Activated CD4-positive, alpha-beta T cell treated with anti-CD3 and anti-CD28 coated beads, Interleukin-2, amount 50 U/mL, for 4 hours (primary cell): Measurements from ENCODE around the gene MBLAC1.

Experiments used
- DNase-seq, 2 experiments: peaks; one replicate each; pipeline ENCODE4 v3.0.0-alpha.2; 2020

MBLAC1 gene

DNA sequence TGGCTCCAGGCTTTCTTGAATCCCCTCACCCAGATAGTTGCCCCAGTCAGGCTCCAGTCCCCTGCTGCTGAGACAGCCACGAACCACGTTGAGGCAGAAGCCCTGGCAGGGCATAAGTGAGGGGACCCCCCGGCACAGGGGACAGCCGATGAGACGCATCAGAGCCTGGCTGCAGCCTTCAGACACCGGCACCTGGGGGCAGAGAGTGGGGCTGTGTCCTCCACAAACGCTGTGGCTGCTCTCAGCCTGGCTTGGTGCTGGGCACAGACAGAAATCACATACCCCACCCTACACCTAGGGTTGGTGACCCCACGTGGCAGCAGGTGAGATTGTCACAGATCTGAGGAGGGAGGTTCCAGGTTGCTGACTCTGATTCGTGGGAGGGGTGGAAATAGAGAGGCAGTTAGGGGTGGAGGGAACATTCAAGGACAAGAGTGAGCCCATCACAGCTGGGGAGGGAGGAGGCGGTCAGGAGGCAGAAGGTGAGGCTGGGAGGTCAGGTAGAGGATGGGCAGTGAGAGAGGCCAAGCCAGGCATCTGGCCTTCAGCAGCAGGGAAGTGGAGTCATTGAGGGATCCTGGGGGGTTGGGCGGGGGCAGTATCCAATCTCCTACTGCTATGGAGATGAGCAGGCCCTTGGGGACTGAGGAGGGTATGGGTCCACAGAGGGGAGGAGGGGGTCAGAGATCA is 47.2 kb downstream of the MBLAC1 start:
- DNase-seq, result no peak

DNA sequence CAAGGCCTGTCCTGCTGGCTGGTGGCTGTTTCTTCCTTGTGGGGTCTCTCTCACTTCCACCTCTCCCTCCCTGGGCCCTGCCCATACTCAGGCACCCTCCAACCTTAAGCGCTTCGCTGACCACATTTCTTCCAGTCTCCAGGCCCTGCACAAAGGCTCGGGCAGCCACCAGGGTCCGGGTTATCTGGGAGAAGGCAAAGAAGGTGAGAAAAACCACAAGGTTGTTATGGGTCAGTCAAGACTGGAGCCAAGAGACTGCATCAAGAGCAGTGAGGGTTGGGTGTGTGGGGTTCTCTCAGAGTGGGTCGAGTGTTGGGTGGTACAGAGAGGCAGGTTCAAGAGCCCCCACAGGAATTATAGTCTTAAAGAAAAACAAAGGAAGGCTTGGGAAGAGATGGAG is 47.8 kb downstream of the MBLAC1 start:
- no peak for DNase-seq

DNA sequence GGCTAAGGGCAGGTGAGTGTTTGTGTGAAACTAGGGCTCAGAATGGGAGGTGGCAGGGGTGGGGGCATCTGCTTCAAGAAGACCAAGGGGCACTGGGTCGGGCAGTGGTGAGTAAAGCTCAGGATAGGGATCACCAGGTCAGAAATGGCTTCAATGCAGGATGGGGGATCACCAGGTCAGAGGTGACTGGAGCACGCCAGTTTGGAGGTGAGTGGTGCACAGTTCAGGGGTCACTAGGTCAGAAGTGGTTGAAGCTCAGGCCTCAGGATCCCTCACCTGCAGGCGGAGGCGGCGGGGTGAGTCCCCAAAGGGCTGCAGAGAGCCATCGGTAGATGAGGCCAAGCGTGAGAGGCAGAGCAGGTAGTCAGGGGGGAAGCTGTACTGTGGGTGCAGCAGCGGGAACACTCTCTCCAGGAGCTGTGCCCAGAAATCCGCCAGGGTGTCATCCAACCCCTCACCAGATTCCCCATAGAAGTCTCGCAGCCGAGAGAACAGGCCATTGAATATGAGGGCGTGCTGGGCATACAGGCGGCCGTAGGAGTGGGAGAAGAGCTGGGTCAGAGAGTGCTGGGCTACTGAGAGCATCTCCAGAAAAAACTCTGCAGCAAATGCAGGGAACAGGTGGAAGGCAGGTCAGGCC is 48.6 kb downstream of the MBLAC1 start:
- no peak for DNase-seq

DNA sequence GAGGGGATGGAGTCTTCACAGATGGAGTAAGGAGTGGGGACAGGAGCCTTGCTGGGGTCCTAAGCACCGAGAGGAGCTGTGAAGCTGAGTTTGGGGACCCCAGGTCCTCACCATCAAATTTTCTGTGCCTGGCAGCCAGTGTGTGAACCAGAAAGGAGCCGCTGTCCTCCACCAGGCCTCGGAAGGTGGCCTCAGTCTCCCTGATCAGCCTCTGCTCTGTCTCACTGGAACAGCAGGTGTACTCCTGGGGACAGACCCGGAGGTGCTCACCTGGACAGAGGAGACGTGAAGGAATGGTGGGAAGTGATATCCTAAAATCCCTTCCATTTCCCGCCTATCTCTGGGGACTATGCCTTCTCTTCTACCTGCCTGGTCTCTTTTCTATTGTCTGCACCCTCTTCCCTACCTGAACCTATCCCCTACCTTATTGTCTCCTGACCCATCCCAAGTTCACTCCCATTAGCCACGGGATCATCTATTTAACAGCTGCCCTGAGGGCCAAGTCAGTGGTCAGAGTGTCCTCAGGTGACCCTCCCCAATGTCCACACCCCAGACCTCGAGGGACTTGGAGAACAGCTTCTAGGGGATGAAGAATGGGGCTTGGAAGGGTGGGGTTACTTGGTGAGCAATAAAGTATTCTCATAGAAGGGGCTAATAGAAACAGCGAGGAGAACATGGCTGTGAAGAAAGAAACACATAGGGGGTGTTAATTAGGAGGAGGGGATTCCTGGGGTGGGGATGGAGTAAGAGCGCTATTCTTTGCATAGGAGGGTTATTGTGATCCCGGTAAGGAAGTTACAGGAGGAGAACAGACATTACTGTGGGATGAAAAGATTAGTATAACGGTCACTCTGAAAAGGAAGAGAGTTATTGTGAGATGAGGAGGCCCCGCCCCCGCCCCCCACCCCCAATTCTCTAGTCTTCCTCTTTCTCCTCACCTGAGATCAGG is 49.6 kb downstream of the MBLAC1 start:
- no peak for DNase-seq

DNA sequence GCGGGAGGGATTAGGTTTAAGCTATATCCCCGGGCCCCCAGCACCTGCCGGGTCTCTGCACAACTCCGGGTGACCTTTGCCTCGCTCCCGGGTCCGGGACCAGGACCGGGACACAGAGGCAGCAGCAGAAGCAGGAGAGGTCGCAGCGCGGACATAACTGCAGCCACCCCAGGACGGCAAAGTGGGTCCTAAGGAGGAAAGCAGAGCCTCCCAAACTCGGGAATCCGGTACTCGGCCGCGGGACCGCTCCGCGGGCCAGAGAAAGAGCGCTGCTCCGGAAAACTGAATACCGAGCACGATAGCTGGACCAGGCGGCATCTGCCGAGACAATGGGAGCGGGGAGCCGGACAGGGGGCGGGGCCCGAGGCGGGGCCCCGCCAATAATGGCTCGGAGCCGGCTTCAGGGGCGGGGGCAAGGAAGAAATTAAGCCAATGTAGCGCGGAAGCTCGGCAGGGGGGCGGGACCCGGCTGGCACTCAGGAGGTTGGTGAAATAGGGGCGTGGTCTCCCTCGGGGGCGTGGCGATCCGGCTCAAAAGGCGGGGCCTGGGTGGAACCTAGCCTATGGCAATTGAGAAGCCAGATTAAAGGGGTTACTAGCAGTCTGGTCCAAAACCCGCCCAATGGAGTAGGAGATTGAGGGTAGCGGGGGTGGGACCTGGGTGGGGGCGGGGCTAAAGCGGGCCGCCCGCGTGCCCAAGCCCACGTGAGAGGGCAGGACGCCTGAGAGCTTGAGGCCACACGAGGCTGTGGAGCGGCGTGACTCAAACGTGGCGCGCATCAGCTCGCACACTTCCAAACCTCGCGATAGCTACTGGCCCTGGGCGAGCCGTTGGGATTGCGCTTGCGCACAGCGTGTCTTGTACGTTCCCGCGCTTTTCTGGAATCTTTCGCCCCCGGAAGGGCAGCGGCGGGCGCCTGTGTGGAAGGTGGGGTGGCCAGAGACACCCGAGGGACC is 50.6 kb downstream of the MBLAC1 start, which contains the start of the genes GPC2 and STAG3:
Gene GPC2 (minus strand): TSS at position 337 of the 957 bp plus-strand sequence. CDS start 182 bp downstream, at position 155.
Gene STAG3 (plus strand): TSS at position 874 of the 957 bp plus-strand sequence. CDS start 2,639 bp downstream, outside the sequence.
- peak; percentile 98 for DNase-seq
